Activated CD8-positive, alpha-beta memory T cell treated with anti-CD3 and anti-CD28 coated beads for 4 hours (primary cell): ENCODE data around the gene PPIF.

Experiments
- DNase-seq, 2 donors: peaks; one replicate each; pipeline ENCODE4 v3.0.0-alpha.2; 2020; ENCODE audit warnings: low read depth in 2 of 2

PPIF gene

DNA sequence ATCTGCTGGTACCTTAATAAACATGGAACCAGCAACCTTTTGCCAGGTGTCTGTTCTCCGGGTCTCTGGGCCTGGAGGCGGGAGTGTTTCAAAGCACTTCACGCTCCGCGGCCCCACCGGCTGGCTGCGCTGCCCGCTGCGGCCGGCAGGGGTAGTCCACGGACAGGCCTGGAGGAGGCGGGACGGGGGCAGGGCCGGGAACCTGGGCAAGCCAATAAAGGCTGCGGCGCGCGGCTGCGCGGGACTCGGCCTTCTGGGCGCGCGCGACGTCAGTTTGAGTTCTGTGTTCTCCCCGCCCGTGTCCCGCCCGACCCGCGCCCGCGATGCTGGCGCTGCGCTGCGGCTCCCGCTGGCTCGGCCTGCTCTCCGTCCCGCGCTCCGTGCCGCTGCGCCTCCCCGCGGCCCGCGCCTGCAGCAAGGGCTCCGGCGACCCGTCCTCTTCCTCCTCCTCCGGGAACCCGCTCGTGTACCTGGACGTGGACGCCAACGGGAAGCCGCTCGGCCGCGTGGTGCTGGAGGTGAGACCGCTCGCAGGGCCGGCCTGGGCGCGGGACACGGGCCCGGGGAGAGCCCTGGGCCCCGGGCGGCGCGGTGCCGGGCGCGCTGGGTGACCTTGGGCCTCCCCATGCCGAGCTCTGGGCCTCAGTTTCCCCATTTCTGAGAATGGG lies at the start of gene PPIF:
Gene PPIF (plus strand): TSS at position 244 of the 668 bp plus-strand sequence. CDS start 80 bp downstream, at position 324.
- peak; percentile 86 to 88 for DNase-seq

DNA sequence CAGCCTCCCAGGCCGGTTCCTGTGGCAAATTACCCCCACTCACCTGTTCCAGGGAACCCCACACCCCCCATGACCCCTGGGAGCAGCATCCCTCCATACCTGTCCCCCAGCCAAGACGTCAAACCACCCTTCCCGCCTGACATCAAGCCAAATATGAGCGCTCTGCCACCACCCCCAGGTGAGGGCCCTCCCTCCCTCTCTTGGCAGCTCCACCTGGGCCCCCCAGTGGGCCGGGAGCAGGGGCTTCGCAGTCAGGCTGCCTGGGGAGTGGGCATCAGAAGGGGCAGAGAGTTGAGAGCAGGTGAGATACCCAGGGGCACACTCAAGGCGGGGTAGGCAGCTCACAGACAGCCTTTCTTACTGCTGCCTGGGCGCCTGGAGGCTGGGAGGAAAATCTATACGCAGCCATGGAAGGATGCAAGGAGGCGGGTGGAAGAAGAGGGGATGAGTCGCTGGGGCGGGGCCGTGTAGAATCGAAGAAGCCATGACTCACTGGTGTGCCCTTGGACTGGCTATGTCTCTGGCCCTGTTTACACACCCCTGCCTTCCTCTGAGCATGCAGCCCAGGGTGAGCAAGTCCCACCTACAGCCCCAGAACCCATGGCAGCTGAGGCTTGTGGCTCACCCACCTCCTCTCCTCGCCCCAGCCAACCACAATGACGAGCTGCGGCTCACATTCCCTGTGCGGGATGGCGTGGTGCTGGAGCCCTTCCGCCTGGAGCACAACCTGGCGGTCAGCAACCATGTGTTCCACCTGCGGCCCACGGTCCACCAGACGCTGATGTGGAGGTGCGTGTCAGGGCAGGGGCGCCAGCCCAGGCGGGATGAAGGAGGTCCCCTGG lies 48.6 kb upstream of the PPIF start:
- DNase-seq: peak in 1 of 2 donors; percentile 36

DNA sequence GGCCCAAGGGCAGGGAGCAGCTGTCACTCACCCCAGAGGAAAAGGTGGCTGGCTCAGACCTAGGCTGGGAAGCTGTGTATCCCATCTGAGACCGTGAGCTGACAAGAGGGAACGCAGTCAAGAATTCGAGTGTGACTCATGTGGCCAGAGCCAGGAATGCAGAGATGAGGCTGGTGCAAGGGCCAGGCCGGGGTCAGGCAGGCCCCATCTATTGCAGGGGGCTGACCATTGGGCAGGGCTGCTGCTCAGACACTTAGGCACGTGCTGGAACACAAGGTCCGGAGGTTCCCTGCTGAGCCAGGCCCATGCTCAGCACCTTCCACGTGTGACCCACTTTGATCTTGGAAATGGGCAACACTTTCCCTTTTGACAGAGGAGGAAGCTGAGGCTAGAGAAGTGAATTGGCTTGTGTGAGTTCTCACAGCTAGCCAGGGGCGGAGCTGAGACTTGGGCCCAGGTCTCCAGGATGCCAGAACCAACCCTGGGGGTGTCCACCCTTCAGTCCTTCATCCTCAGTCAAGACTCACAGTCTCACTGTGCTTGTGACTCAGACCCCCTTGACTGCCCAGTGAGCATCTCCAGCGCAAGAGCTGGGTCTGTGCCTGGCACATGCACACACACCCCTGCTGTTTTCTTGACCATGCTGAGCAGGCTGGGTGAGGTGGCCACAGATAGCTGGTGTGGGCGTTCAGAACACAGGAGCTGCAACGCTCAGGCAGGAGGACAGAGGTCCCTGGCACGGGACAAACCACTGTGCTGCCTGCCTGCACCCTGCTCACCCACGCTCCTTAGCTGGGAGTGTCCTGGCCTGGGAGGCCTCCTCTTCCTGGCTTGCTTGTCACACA lies 47.6 kb upstream of the PPIF start:
- DNase-seq: no peak

DNA sequence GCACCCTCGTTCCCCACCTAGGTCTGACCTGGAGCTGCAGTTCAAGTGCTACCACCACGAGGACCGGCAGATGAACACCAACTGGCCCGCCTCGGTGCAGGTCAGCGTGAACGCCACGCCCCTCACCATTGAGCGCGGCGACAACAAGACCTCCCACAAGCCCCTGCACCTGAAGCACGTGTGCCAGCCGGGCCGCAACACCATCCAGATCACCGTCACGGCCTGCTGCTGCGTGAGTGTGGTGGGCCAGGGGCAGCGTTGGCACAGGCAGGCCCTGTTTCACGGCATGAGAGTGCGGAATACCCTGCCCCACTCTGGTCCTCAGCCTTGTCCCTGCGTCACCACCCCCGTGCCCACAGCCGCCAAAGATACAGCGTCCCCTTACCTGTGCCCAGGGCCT lies 46.6 kb upstream of the PPIF start:
- no peak for DNase-seq

DNA sequence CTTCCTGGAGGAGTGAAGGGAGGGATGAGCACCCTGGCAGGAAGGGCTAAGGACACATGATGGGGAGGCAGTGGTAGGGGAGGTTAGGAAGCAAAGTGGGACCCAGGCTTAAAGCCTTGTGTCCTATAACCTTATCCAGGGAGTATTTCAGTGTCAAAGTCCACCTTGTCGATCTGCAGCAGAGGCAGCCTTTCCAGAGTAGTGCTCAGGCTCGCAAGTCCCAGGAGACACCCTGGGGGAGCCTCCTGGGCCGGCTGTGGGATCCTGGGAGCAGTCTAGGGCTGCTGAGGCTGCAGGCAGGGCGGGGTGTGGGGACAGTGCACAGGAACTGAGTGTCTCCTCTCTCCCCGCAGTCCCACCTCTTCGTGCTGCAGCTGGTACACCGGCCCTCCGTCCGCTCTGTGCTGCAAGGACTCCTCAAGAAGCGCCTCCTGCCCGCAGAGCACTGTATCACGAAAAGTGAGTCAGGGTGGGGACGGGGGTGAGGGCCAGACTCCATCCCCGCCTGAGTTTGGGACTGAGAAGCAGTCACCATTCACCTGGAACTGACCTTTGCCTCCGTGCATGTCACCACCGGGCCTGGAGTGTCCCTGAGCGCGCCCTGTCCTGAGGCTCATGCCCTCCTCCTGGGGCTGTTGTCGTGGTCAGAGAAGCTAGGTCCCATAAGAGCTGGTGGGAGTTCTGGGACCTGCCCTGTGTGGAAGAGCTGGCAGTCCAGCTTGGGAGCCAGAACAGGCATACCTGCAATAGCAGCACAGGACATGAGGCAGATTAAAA lies 45.3 kb upstream of the PPIF start:
- no peak for DNase-seq

DNA sequence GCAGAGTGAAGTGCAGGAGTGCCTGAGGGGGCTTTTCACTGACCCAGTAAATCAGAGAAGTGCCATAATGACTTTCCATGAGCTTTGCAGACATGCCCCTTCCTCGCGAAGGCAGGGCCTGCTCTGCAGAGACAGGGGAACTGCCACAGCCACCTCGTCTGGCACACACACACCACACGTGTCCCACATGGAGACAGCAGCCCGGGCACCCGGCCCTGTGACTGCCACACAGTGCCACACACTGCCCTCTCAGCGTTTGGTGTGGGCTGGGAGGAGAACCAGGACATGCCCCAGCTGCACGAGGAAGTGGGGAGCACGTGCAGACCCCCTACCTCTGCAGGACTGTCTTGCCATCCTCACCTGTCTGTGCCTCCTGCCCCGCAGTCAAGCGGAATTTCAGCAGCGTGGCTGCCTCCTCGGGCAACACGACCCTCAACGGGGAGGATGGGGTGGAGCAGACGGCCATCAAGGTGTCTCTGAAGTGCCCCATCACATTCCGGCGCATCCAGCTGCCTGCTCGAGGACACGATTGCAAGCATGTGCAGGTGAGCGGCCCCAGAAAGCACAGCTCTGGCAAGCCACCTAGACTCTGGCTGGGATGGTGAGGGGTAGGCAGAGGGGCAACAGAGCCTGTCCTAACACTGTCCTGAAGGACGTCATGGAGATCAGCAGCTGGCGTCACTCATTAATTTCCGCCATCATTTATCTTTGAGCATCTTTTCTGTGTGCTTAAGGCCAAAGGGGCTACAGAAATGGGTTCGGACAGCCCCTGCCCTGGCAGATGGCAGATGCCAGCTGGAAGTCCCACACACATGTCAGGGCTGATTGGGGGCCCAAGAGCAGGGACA lies 43.4 kb upstream of the PPIF start:
- DNase-seq: no peak

DNA sequence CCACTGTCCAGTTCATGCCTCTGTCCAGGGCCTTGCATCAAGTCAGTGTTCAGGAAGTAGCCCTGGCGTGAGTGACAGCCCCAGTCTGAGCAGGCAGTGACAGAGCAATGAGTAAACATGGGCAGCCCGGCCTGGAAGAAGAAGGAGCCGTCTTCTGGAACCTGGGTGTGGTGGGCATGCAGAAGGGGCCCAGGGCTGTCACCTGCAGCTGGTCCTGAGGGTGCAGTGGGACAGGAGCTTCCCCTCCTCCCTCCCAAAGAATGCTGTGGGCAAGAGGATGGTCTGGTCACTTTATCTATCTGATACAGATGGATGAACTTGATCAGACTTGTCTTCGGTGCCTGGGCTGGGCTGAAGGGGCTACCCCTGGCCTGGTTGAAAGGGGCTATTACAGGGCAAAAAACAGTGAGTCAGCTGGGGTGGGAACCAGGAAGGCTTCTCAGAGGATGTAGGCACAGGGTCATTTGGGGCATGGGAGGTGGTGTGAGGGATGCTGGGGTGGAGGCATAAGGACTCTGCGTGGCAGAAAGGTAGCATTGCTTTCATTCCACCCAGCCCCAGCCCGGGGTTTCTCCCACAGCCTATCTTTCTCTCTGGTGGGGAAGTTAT lies 42.7 kb upstream of the PPIF start:
- DNase-seq: no peak

DNA sequence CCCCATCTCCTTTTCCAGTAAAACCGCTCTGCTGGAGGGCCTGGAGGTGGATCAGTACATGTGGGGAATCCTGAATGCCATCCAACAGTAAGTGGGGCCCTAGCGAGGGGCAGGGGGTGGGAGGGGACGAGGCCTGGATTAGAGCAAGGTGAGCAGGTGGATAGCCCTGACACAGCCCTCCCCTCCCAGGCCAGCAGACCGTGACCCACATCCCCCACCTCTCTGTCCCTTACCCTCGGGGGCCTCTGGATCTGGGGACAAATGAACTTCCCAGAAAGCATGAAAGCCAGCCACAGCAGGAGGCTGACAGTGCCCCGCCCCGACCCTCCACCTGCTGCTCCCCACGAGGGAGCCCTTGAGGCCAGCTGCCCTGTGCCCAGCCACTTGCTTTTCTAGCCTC lies 41.8 kb upstream of the PPIF start:
- DNase-seq: no peak

DNA sequence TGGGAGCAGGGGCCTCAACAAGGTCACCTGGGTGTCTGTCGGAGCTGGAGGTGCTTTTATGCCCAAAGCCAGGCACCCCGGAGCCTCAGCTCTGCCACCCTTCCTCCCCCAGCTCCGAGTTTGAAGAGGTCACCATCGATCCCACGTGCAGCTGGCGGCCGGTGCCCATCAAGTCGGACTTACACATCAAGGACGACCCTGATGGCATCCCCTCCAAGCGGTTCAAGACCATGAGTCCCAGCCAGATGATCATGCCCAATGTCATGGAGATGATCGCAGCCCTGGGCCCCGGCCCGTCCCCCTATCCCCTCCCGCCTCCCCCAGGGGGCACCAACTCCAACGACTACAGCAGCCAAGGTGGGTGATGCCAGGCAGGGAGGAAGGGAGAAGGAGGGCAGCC lies 41.3 kb upstream of the PPIF start:
- no peak for DNase-seq

DNA sequence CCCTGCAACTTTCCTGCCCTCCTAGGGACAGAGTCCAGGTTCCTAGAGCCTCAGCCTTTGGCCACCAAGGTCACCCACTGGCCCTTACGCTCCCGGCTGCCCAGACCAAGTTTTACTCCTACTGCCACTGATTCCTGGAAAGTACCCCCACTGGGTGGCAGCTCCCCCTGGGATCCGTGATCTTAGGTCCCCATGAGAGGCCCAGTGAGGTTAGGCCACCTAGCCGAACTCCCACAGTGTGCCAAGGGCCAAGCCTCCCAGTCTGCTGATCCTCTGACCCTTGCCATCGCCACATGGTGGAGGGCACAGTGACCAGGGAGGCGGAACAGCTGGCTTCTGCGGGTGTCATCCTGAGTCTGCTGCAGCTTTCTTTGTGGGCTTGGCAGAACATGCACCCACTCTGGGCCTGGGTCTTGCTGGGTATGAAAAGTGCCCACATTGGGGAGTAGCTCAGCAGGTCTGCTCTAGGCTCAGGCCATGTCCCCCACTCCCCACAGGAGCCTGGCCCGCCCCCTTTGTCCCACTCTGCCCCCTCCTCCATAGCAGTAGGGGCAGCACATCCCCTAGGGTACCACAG lies 40.5 kb upstream of the PPIF start:
- DNase-seq: no peak

DNA sequence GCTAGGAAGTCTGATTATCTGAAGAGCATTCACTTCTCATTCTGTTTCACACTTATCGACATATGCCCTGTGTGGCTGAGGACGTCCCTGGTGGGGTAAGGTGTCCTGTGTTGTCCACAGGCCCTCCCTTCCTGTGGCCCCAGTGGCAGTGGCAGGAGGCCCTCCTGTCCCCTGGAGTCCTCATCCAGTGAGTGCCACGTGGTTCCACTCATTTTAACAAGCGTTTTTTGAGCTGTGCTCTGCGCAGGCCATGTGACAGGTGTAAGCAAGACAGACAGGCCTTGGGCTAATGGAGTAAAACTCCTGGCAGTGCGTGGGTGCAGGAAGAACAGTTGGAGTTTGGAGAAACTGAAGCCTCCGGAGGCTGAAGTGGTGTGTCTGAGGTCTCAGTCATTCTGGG lies 39.3 kb upstream of the PPIF start:
- DNase-seq: no peak

DNA sequence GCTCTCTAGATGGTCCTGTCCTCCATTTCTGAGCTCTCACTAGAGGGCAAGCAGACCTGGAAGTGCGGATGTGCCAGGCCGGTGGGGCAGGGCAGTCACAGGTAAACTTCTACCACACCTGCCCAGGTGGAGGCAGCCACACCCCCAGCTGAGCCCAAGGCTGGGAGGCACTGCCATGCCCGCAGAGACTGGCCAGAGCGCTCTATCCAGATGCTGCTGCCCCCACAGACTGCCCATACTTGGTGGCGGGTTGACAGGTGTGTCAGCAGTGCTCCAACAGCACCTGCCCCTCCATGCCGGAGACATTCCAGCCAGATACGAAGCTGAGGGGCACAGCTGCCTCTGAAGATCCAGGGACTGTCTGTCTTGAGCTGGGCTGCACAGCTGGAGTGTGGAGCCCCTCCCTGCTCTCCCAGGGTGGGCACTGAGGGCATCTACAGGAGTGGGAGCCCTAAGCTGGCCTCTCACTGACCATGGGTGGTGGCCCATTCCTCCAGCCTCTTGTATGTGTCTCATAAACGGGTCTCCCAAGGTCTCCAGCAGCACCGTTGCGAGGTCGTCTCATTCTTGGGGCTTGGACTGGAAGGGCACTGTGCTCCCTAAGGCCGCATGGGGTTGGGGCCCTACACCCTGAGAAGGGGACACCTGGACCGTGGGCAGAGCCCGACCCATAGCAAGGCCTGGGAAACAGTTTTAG lies 38.2 kb upstream of the PPIF start:
- no peak for DNase-seq

DNA sequence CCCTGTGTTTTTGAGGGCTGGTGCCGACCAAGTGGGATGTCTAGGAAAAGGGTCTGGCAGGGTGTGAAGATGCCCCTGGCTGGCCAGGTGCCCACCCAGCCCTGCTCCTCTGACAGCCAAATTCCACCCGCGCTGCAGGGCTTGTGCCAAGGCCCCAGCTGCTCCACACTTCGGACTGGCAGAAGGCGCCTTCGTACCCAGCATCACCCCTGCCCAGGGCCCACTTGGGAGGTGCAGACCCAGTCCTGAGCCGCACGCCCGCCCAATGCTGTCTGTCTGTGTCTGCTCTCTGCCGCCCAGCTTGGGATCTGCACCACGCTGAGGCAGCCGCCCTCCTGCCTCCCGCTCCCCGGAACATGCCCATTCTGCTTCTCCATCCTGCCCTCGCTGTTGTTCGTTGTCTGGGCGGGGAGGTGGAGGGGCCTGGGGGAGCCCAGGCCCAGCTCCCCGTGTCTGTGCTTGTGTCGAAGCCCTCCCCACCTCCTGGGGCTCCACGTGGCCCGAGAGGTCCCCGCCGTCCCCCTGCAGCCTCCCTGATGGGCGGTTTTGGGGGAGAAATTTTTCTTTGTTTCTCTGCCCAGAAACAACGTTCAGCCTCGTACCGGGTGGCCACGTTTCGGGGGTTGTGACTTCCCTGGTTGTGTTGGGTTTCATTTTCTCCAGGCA lies 36.9 kb upstream of the PPIF start:
- DNase-seq: no peak

DNA sequence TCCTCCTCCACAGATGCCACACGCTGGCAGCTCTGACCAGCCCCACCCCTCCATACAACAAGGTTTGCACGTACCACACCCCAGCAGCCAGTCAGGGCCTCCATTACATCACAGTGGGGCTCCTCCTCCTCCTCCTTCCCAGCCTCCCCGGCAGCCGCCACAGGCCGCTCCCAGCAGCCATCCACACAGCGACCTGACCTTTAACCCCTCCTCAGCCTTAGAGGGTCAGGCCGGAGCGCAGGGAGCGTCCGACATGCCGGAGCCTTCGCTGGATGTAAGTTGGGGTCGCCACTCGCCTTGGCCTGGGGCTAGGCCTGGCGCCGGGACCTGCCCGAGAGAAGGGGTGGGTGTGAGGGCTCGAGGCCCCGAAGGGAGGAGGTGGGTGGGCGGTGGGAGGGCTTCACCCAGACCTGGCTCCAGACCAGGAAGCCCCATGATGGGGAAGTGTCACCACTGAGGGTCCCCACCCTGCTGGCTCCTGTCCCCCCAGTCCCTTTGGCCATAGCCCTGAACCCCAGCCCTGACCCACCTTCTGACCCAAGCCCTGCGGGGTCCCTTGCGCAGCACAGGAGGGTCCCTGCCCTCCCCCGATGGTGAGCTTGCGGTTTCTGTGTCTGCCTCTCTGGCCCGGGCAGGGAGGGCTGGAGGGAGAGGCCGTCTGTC lies 36.2 kb upstream of the PPIF start:
- DNase-seq: no peak

DNA sequence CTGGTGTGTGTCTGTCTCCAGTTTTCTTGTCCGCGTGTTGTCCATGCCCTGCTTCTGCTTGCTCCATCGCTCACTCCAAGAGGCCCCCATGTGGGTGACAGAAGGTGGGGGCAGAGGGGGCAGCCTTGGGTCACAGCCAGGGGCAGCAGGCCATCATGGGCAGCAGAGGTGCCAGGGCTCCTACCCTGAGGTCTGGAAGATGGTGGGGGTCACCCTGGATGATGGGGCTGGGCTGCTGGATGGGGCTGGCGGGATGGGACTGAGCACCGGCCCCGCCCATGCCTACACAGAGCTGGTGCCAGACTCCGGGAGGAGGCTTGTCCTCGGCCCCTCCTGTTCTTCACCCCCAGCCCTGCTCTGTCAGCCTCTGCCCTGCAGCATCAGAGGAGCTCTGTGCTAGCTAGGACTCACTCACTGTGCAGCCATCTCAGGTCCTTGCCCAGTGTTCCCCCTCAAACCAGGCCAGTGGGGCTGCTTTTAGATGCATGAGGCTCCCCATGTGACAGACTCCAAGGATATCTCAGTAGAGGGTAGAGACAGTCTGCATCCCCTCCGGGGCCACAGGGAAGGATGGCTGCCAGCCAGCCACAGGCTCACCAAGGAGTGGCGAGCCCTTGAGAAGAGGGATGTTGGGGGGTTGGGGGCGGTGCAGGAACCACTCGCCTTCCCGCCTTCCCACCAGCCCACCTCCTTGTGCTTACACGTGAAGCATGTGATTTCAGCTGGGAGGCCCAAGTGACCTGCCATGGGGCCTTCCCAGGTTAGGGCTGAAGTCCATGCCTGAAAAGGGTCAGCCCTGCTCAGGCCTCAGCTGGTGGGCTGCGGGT lies 35.5 kb upstream of the PPIF start:
- no peak for DNase-seq

DNA sequence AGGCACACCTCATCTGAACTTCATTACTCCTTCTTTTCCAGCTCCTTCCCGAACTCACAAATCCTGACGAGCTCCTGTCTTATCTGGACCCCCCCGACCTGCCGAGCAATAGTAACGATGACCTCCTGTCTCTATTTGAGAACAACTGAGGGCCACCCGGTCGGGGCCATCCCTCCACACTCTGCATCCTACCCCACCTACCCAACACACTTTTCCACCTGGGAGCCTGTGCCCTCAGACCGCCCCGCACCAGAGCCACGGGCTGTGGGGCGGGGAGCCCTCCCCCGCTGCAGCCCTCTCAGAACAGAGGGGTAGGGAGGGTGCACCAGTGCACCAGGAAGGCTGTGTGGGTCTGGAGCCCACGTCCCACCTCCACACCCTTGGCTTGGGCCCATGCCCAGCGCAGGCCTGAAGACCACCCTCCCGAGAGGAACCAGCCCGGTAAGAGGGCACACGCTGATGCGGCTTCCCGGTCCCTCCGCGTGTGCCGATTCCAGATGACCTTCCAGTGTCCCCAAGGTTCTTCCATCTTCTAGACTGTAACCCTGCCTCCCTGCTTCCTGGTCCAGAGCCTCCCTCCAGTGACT lies 34.6 kb upstream of the PPIF start:
- no peak for DNase-seq

DNA sequence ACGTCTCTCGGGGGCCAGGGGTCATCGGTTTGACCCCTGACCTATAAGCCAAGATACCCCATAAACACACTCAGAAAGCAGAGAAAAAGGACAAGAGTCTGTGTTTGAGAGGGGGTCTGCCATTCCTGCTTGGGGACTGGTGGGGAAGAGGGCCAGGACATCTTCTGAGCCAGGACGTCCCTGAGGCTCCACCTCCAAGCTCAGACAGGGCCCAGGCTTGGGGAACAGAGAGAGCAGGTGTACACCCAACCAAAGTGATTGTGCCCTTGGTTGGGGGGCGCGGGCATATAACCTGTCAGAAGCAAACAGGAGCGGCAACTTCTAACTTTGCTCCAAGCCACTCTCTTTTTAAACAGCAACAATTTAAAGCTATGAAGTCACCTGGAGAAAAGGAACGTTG lies 33.9 kb upstream of the PPIF start:
- no peak for DNase-seq
